GM19468 (cell line): ENCODE data around the gene SLC66A3.

Experiments
- ATAC-seq: cut with Tn5 transposase; IDR thresholded peaks from one replicate; pipeline ENCODE4 v1.9.1; 2021; ENCODE audit warnings: mild to moderate bottlenecking, moderate library complexity, moderate number of reproducible peaks; ENCODE audit not compliant: unreplicated experiment; ENCODE audit errors: extremely low read depth

SLC66A3 gene

GRCh38 chr2:11155381-11156035 is at the start of gene SLC66A3:
Gene SLC66A3 (plus strand): TSS chr2:11155467. CDS start chr2:11155547, 80 bp downstream.
- ATAC-seq, result peak; percentile 88

DNA sequence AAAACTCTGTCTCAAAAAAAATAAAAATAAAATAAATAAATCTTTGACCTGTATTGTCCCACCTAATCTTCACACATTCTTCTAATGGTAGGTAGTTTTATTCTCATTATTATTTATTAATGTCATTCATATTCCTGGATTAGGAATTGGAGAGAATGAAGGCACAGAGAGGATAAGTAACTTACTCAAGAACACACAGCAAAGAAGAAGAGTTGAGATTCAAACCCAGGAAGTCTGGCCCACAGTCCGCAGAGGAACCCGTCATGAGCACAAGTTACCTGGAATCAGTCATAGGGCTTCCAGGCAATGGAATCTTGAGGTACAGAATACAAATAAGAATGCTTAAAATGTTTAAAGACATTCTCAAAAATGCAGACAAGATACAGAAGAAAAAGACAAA is 46.3 kb upstream of the SLC66A3 start:
- no peak for ATAC-seq

DNA sequence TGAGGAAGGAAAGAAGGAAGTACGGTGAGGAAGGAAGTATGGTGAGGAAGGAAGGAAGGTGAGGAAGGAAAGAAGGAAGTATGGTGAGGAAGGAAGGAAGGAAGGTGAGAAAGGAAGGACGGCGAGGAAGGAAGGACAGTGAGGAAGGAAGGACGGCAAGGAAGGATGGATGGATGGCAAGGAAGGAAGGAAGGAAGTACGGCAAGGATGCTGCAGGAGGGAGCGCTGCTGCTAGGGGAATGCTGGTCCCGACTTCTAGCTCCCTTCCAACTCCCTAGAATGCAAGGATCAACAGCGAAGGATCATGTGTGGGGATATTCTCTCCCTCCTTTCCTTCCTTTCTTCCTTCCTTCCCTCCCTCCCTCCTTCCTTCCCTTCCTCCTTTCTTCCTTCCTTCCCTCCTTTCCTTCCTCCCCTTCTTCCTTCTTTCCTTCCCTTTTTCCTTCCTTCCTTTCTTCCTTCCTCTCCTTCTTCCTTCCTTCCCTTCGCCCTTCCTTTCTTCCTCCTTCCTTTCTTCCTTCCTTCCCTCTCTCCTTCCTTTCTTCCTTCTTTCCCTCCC is 42.3 kb upstream of the SLC66A3 start:
- ATAC-seq, result no peak

DNA sequence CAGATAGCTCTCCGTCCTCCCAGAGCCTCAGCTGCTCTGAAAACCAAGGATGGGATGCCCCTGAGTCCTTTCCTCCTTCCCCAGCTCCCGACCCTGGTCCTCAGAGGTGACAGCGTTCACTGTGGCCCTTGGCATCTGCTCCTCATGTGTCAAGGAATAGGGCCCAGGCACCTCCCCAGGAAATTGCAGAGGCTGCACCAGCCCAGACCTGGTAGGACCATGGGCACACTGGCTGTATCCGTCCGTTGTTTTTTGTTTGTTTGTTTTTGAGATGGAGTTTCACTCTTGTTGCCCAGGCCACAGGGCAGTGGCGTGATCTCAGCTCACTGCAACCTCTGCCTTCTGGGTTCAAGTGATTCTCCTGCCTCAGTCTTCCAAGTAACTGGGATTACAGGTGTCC is 37.5 kb upstream of the SLC66A3 start:
- ATAC-seq, result no peak

DNA sequence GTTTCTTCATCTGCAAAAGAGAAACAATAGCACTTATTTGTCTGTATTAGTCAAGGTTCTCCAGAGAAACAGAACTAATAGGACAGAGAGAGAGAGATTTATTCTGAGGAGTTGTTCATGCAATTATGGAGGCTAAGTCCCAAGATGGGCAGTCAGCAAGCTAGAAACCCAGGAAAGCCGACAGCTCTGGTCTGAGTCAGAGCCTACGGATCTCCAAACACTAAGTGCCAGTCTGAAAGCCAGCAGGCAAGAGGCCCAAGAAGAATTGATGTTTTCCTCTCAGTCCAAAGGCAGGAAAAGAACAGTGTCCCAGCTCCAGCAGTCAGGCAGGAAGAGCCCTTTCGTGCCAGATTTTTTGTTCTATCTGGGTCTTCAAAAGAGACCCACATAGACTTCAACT is 36.5 kb upstream of the SLC66A3 start:
- ATAC-seq, result no peak

DNA sequence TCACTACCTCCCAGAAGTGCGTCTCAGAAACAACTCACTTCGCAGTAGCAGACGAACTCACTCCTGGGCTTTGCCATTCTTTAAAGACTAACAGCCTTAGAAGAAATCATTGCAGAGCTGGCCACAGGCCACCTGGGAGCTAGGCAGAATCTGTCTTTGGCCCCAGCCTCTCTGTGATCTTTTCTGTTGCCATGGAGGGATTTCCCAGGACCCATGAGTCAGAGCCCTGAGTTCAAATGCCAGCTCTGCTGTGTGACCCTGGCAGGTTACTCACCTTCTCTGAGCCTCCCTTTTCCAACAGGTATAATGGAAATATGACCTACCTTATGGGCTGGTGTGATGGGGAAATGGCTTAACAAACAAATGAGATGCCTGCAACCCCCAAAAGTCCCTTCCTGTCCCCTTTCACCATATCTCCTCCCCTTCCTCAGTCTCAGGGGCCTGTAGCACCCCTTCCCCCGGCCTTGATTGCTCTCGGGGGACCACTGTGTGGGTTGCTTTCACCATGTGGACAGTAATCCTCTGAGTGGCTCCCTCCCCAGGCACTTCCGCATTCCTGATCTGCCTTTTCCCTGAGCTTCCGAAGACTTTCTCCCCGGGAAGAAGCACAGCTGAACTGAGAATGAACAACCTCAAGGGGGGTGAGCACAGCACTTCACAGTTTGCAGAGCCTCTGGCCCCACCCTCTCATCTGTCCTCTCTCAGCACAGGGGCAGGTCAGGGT is 34.0 kb upstream of the SLC66A3 start:
- no peak for ATAC-seq

DNA sequence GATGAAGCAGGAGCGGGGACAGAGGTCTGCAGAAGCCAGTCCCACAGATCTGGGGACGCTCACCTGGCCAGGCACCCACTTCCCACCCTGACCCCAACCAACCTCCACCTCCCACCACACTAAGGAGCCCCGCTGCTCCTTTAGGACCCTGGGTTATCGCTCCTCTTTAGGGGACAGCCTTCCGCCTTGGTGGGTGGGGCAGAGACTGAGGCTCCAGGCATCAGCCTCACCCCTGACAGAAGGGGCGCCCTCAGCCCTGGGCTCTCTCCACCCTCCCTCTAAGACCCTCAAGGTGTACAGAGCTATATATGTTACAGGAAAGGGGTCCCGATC is 33.5 kb upstream of the SLC66A3 start:
- ATAC-seq, result no peak

DNA sequence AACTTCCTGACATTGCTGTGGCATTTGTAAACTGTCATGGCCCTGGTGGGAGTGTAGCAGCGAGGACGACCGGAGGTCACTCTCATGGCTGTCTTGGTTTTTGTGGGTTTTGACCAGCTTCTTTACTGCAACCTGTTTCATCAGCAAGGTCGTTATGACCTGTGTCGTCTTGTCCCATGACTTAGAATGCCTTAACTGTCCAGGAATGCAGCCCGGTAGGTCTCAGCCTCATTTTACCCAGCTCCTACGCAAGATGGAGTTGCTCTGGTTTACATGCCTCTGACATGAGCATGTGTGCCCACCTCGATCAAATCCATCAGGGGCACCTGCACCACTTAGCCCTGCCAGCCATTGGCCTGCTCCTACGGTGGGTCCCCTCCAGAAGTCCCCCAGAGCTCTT is 32.9 kb upstream of the SLC66A3 start:
- no peak for ATAC-seq

DNA sequence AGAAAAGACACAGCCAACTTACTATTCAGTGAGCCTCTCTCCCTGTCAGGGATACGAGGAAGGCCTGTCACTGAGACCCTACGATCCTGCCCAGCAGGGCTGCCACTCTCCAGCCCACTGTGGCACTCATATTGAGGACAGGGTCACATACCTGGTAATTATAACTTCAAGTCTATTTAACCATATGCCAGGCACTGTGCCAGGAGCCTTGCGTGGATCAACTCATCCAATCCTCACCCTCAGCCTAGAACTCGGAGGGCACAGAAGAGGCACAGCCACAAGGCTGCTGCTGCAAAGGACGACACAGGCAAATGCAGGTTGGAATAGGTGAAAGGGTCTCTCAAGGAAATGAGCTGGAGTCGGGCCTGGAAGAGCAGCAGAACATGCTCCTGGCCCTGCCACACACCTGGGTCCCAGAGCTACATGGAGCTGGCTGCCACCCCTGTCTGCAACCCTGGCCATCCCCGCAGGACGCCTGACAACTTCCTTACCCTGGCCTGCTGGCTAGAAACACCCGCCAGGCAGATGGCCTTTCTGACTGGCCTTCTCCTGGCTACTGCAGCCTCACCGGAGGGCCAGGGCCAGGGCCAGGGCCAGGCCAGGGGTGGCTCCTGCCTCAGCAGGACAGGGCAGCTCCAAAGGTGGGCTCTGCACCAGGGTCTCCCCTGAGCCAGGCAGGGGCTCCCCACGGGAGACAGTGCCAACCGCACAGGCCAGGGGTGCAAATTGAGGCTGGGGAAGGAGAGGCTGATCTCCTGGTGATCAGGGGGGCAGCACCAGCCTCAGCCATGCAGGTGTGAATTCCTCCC is 32.1 kb upstream of the SLC66A3 start:
- no peak for ATAC-seq

DNA sequence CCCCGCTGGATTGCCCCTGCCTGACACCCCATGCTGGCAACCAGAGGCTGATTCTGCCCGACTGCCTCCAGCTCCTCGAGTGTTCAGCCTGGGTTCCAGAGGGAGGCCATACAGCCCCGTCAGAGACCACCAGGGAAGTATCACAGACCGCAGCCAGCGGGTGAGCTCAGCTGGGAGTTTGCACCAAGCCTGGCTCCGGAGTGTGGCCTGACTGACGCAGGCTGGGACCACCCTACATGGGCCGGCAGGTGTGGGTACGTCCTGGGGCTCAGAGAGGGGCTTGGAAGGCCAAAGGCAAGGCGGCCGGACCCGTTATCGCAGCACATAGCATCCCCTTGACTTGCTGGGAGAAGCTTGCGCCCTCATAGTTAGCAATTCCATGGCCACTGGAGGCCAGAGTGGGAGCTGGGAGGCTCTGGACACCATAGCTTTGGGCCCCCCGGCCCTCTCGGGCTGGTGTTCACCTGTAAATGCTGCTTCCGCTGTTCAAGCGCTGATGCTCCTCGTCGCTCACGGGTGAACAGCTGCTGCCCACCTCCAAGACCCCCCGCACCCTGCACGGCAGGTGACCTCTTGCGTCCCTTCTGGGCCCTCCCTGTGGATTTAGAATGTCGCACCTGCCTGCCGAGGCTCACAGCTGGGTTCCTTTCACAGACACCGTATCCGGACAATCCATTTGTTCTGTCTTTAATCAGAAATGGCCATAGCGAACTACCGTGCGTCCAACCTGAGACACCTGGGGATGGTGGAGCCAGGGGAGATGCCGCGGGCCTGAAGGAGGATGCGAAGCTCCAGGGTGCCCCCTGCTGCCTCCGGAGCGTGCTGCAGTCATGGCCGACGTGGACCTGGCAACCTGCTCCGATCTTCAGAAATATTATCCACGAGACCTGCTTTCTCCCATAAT is 31.2 kb upstream of the SLC66A3 start:
- ATAC-seq, result no peak

- no peak for ATAC-seq
Measured at GRCh38 chr2:11124760-11125068, 30.6 kb upstream of the SLC66A3 start.

DNA sequence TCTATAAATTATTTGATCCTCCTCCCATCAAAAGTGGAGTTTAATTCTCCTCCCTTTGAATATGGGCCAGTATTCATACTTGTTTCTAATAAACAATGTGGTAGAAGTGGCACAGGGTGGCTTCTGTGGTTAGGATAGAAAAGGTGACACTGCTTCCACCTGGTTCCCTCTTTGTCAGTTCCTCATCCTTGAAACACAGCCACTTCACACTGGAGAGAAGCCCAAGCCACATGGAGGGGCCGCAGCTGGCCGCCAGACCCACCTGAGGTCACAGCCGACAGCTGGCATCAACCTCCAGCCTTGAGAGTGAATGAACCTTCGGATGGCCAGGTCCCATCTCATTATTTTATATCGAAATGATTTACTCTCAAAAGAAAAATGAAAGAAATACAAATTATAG is 27.5 kb upstream of the SLC66A3 start:
- ATAC-seq, result no peak

GRCh38 chr2:11128243-11128951 is 26.9 kb upstream of the SLC66A3 start:
- ATAC-seq, result no peak

GRCh38 chr2:11129598-11130449 is 25.4 kb upstream of the SLC66A3 start:
- peak; percentile 67 for ATAC-seq

GRCh38 chr2:11131166-11131920 is 23.9 kb upstream of the SLC66A3 start:
- no peak for ATAC-seq

GRCh38 chr2:11132036-11132671 is 23.1 kb upstream of the SLC66A3 start:
- ATAC-seq, result no peak

GRCh38 chr2:11133238-11133935 is 21.9 kb upstream of the SLC66A3 start:
- no peak for ATAC-seq
